Measurements from ENCODE around the gene DRC1.

DRC1 gene

GRCh38 chr2:26480566-26481423, 79.1 kb downstream of the DRC1 start:
- DNase-seq (ENCODE audit: low read depth in 2 of 2) = no peak
- TF ChIP-seq CTCF (IDR thresholded peaks at IDR 0.05; ENCODE audit: low read depth, low read length) = no peak
- no peak overlapping the region for H3K4me3 ChIP-seq (replicated peaks in 1 of 2; ENCODE audit: low read depth in 2 of 2, low read length in 2 of 2)

GRCh38 chr2:26481706-26482105, 80.0 kb downstream of the DRC1 start:
- no peak for TF ChIP-seq CTCF (IDR thresholded peaks at IDR 0.05; ENCODE audit: low read depth, low read length)
- DNase-seq (ENCODE audit: low read depth in 2 of 2) = no peak
- no peak overlapping the region for H3K4me3 ChIP-seq (replicated peaks in 1 of 2; ENCODE audit: low read depth in 2 of 2, low read length in 2 of 2)

GRCh38 chr2:26482211-26483026, 80.7 kb downstream of the DRC1 start:
- no peak for TF ChIP-seq CTCF (IDR thresholded peaks at IDR 0.05; ENCODE audit: low read depth, low read length)
- no peak for DNase-seq (ENCODE audit: low read depth in 2 of 2)
- H3K4me3 ChIP-seq (replicated peaks in 1 of 2; ENCODE audit: low read depth in 2 of 2, low read length in 2 of 2) = no peak overlapping the region

- no peak for DNase-seq (ENCODE audit: low read depth in 2 of 2)
- no peak overlapping the region for H3K4me3 ChIP-seq (replicated peaks in 1 of 2; ENCODE audit: low read depth in 2 of 2, low read length in 2 of 2)
- TF ChIP-seq CTCF (IDR thresholded peaks at IDR 0.05; ENCODE audit: low read depth, low read length) = no peak
Observed at GRCh38 chr2:26483027-26483326, 81.3 kb downstream of the DRC1 start.

- no peak for TF ChIP-seq CTCF (IDR thresholded peaks at IDR 0.05; ENCODE audit: low read depth, low read length)
Observed at GRCh38 chr2:26483516-26483915, 81.8 kb downstream of the DRC1 start.

GRCh38 chr2:26483957-26484565, 82.3 kb downstream of the DRC1 start:
- TF ChIP-seq CTCF (IDR thresholded peaks at IDR 0.05; ENCODE audit: low read depth, low read length) = no peak
- DNase-seq (ENCODE audit: low read depth in 2 of 2) = peak in 1 of 2 donors; percentile 65
- H3K4me3 ChIP-seq (replicated peaks in 1 of 2; ENCODE audit: low read depth in 2 of 2, low read length in 2 of 2) = no peak overlapping the region

More at GRCh38 chr2:26483516-26483915, 81.8 kb downstream of the DRC1 start:
- no peak for DNase-seq (ENCODE audit: low read depth in 2 of 2)
- H3K4me3 ChIP-seq (replicated peaks in 1 of 2; ENCODE audit: low read depth in 2 of 2, low read length in 2 of 2) = no peak overlapping the region
